Urinary bladder (tissue), 4 donors: Measurements from ENCODE around the gene GABRA6. TPM values are rescaled to one million over a fixed set of nuclear protein-coding genes. Genes with fewer than 3 reads are reported as not detected.
"Not testable (repeated sequence)": the region's sequence is repeated elsewhere in the genome, so short reads cannot be mapped to it uniquely, and the experiment has no call there.

Experiments
- DNase-seq: peaks from one replicate; pipeline ENCODE4 v3.0.0-alpha.2; 2015; ENCODE audit errors: extremely low spot score
- H3K27ac ChIP-seq: one replicate; pipeline ENCODE4 v1.5.1; 2013; ENCODE audit warnings: low read depth, mild to moderate bottlenecking, moderate library complexity
- H3K36me3 ChIP-seq: one replicate; pipeline ENCODE4 v1.6.1; 2013; ENCODE audit warnings: mild to moderate bottlenecking, moderate library complexity; ENCODE audit not compliant: insufficient read depth
- H3K4me1 ChIP-seq: one replicate; pipeline ENCODE4 v1.6.1; 2013; ENCODE audit warnings: mild to moderate bottlenecking, moderate library complexity; ENCODE audit not compliant: insufficient read depth
- H3K4me3 ChIP-seq: one replicate; pipeline ENCODE4 v1.5.1; 2013; ENCODE audit warnings: low read depth, low read length
- WGBS: extraction: QIAGEN DNeasy Blood & Tissue Kit; methylation state at CpG from one replicate; pipeline ENCODE4 v1.1.7; 2013; 5-methylcytosine and 5-hydroxymethylcytosine counted together
- polyA plus RNA-seq: library from polyadenylated mRNA; stranded (reverse); fragments of 200-250 nt; gene quantifications from one replicate; pipeline ENCODE4 v1.2.3, GENCODE V29; 2013
- total RNA-seq: library from RNA; depleted of rRNA; stranded (reverse); fragments of >200 nt; gene quantifications from one replicate; pipeline ENCODE4 v1.2.3, GENCODE V29; 2014
- donor health status: healthy with polysubstance abuse.
- donor health status: healthy.

The GABRA6 gene
- total RNA-seq (not detected), polyA plus RNA-seq (not detected)

DNA sequence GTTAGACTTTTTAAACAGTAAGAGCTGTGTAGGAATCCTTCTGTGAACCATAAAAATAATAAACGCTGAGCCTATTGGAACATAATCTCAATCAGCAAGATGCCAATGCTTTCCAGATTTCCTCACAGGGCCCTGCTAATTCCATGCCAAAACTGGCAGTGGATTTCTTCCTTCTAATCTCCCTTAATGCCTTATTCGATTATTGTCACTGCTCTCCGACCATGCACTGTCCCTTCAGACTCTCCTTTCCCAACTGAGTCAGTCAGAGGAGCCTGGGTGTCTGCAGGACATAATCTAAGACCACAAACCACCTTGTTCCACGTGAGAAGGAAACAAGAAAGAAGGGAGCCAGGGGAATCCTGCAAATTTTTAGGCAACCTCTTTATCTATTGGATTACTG, at the start of gene GABRA6:
Gene GABRA6, plus strand, starts transcription at position 261 of the 400 bp plus-strand sequence. CDS start 269 bp downstream, outside the sequence.
- WGBS: 52% methylated on average over 4 of the region's 4 CpGs
- no peak for DNase-seq
- no peaks in the 10 kb centered on the region for H3K4me1 ChIP-seq

DNA sequence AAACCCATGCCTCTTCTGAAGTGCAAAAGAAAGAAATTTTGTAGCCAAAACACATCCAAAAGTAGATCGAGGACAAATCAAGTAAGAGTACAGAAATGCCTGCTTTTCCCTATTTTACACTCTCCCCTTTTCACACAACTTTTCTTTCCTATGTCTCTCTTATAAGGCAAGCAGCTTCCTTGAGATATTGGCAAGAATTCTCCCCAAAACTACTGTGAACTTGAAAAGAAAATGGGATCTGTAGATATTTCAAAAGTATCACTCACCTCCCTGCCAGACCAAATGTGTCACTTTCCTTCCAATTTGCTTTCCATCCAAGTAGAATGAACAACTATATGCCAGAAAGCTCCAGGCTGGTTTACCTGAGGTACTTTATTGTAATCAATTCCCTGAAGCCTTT, 47.9 kb upstream of the GABRA6 start:
- no peaks in the 10 kb centered on the region for H3K36me3 ChIP-seq
- no peak for DNase-seq
- no peak overlapping the region for H3K27ac ChIP-seq
- WGBS: 80% methylated on average over 1 of the region's 1 CpG
- H3K4me3 ChIP-seq: no peak overlapping the region
- H3K4me1 ChIP-seq: no peaks in the 10 kb centered on the region

More for the DNA sequence above, at the start of gene GABRA6:
- no peak within 1 kb of the TSS for H3K4me3 ChIP-seq
- no peak within 1 kb of the TSS for H3K27ac ChIP-seq
- no peaks in the 10 kb centered on the region for H3K36me3 ChIP-seq

DNA sequence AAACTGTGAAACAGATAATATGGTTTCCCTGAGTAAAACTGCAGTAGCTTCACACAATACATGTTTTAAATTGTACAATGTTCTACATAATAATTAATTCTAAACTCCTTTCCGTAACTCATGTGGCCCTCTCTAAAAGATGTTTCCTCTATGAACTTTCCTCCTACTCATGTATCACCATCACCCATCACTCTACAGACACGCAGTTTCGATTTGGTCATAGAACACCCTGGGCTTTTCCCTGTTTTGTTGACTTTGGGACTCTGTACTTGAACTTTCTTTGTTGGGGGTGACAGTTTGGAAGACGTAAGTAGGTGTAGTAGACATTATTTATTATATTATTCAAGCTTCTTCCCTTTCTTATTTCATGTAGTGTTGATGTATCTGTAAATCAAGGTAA, 44.1 kb upstream of the GABRA6 start:
- no peak overlapping the region for H3K27ac ChIP-seq
- no peaks in the 10 kb centered on the region for H3K4me1 ChIP-seq
- H3K36me3 ChIP-seq: no peaks in the 10 kb centered on the region
- 86% methylated on average over 4 of the region's 4 CpGs for WGBS
- no peak overlapping the region for H3K4me3 ChIP-seq
- DNase-seq: no peak

- Histone ChIP-seq H3K27ac (no peak overlapping the region), H3K4me3 (no peak overlapping the region), H3K4me1 (no peaks in the 10 kb centered on the region), H3K36me3 (no peaks in the 10 kb centered on the region)
- no peak for DNase-seq
- WGBS: 87% methylated on average over 1 of the region's 1 CpG
Observed at GRCh38 chr5:161645264-161645663, 40.3 kb upstream of the GABRA6 start.

DNA sequence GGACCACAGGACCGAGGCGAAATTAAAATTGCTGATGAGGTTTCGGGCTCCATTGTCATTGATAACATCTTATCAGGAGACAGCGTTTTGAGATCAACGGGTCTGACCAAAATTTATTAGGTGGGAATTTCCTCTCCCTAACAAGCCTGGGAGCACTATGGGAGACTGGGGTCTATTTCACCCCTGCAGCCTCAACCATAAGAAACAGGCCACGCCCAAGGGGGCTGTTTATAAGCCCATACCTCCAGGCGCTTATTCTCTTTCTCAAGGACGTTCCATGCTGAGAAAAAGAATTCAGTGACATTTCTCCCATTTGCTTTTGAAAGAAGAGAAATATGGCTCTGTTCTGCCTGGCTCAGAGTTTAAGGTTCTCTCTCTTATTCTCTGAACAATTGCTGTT, 33.6 kb upstream of the GABRA6 start:
- not testable (repeated sequence) for H3K4me1 ChIP-seq, H3K36me3 ChIP-seq, H3K27ac ChIP-seq, H3K4me3 ChIP-seq, DNase-seq
- 66% methylated on average over 8 of the region's 8 CpGs for WGBS

DNA sequence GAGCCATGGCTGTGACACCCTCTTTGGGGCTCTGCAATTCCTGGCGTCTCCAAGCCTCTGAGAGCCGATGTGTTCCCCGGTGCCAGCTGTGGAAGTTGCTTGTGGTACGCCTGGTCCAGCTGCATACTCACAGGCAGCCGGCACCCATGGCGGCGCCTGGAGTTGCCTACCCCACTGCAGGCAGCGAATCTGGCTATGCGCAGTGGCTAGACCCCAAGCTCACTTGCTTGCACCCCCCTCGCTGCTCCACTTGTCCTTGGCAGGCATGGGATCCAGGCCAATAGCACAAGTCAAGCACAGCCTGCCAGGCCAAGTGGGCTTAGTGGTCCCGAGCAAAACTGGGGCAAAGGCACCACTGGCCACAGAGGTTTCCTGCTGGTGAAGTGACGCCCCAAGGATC, 24.7 kb upstream of the GABRA6 start:
- no peak for DNase-seq
- 87% methylated on average over 12 of the region's 12 CpGs for WGBS
- no peaks in the 10 kb centered on the region for H3K4me1 ChIP-seq
- no peak overlapping the region for H3K4me3 ChIP-seq
- H3K27ac ChIP-seq: no peak overlapping the region
- H3K36me3 ChIP-seq: no peaks in the 10 kb centered on the region

DNA sequence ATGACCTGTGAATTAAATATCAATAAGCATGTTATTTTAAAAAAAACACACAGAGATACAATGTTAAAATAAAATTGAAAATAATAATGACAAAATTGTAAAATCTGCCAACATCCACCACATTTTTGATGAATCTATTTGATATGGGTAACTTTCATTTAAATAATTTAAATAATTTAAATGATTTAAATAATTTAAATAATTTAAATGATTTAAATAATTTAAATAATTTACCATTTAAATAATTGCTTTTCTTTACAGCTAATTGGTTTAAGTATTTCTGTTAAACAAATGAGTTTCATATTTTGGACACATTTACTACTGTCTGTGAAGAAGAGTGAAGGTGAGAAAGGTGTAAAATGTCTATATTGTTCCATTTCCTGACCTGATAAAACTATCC, 22.1 kb upstream of the GABRA6 start:
- DNase-seq: no peak
- Histone ChIP-seq H3K4me3 (no peak overlapping the region), H3K4me1 (no peaks in the 10 kb centered on the region), H3K27ac (no peak overlapping the region), H3K36me3 (no peaks in the 10 kb centered on the region)

GRCh38 chr5:161676103-161676502, 9.4 kb upstream of the GABRA6 start:
- no peak overlapping the region for H3K4me3 ChIP-seq
- no peak overlapping the region for H3K27ac ChIP-seq
- WGBS: 17% methylated on average over 2 of the region's 2 CpGs
- no peak for DNase-seq
- H3K36me3 ChIP-seq: no peaks in the 10 kb centered on the region
- H3K4me1 ChIP-seq: no peaks in the 10 kb centered on the region

DNA sequence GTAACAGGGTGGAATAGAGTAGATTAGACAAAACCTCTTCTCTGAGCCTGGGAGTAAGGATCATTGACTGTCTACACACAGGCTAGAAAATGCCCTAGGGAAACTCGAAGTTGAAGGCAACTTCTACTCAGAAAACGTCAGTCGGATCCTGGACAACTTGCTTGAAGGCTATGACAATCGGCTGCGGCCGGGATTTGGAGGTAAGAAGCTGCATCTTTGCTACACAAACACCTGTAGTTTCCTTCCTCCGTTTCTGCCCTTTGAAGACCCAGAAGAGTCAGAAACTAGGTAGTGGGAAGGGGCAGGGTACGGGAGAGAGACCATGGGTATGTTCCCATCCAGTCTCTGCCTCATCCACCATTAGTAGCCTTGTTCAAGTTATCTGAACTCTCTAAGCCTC, 628 bp downstream of the GABRA6 start:
- 83% methylated on average over 8 of the region's 8 CpGs for WGBS

GRCh38 chr5:161686881-161687280, 1.4 kb downstream of the GABRA6 start:
- 87% methylated on average over 3 of the region's 3 CpGs for WGBS
- Histone ChIP-seq H3K36me3 (no peaks in the 10 kb centered on the region), H3K27ac (no peak overlapping the region)

More for the DNA sequence above, 628 bp downstream of the GABRA6 start:
- no peak overlapping the region for H3K4me3 ChIP-seq
- H3K4me1 ChIP-seq: no peaks in the 10 kb centered on the region
- no peak overlapping the region for H3K27ac ChIP-seq
- no peak for DNase-seq
- no peaks in the 10 kb centered on the region for H3K36me3 ChIP-seq

GRCh38 chr5:161687316-161687715, 1.8 kb downstream of the GABRA6 start:
- Histone ChIP-seq H3K27ac (no peak overlapping the region), H3K36me3 (no peaks in the 10 kb centered on the region), H3K4me3 (no peak overlapping the region), H3K4me1 (no peaks in the 10 kb centered on the region)
- DNase-seq: no peak
- WGBS: 76% methylated on average over 2 of the region's 2 CpGs

More at GRCh38 chr5:161686881-161687280, 1.4 kb downstream of the GABRA6 start:
- no peak overlapping the region for H3K4me3 ChIP-seq
- no peak for DNase-seq
- H3K4me1 ChIP-seq: no peaks in the 10 kb centered on the region

GRCh38 chr5:161691911-161692310, 6.4 kb downstream of the GABRA6 start:
- Histone ChIP-seq H3K36me3 (no peaks in the 10 kb centered on the region), H3K27ac (no peak overlapping the region), H3K4me3 (no peak overlapping the region), H3K4me1 (no peaks in the 10 kb centered on the region)
- no peak for DNase-seq
- 63% methylated on average over 7 of the region's 7 CpGs for WGBS

DNA sequence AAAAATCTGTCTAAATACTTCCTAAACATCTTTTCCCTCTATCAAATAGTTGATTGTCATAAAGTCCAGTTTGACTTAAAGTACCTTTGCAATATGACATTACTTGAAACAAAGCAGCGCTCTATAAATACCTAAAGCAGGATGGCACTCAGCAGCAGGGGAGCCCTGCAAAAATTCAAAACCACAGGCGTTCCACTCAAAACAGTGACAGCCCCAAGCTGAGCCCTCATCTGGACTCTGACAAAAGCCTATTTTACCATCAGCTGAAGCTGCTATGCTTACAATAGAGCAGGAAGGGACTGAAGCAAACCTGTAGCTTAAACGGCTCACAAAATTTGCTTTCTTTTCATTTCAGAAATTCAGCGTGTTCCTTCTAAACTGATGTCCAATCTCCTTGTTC, 11.5 kb downstream of the GABRA6 start:
- no peaks in the 10 kb centered on the region for H3K36me3 ChIP-seq
- H3K4me1 ChIP-seq: no peaks in the 10 kb centered on the region
- DNase-seq: no peak
- no peak overlapping the region for H3K4me3 ChIP-seq
- WGBS: 71% methylated on average over 4 of the region's 4 CpGs
- no peak overlapping the region for H3K27ac ChIP-seq

GRCh38 chr5:161700065-161700464, 14.5 kb downstream of the GABRA6 start:
- WGBS: 74% methylated on average over 4 of the region's 4 CpGs
- H3K4me3 ChIP-seq: no peak overlapping the region
- no peaks in the 10 kb centered on the region for H3K36me3 ChIP-seq
- H3K4me1 ChIP-seq: no peaks in the 10 kb centered on the region
- H3K27ac ChIP-seq: no peak overlapping the region
- DNase-seq: no peak

DNA sequence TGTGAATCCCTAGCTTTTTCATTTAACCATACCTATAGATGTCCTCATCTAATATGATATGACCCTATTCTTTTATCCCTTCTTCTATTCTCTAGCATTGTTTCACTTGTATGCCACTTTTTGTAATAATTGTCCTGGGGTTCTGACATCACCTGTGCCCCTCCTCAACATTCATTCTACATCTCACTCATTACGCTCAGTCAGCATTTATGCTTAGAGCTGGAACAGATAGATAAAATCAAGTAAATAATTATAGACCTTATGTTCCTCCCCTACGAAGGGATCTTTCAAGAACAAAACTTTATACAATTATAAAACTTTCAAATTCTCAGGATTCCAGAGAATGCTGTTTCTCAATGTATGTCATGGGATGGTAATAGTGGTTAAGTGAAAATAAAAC, 18.0 kb downstream of the GABRA6 start:
- no peak overlapping the region for H3K27ac ChIP-seq
- 68% methylated on average over 2 of the region's 2 CpGs for WGBS

More for the DNA sequence above, 18.0 kb downstream of the GABRA6 start:
- Histone ChIP-seq H3K4me3 (no peak overlapping the region), H3K4me1 (no peaks in the 10 kb centered on the region), H3K36me3 (no peaks in the 10 kb centered on the region)
- DNase-seq: no peak
